HepG2 (cell line): ENCODE measurements around the gene TBL2. TPM values are rescaled to one million over a fixed set of nuclear protein-coding genes. Genes with fewer than 3 reads are reported as not detected.

Source experiments
- ATAC-seq: fragments of 200-7000 bp; cut with Tn5 transposase; 3 replicates; pipeline ENCODE4 v1.9.1; 2020; ENCODE audit warnings: mild to moderate bottlenecking, moderate library complexity
- BruUV-seq: library from RNA; stranded (reverse); fragments of 400-500 nt; replicated peaks from 2 replicates; lab custom pipeline; 2021; lab: Mats Ljungman, UMichigan
- CTCF ChIA-PET: fragments of 300-600 bp; formaldehyde crosslinking; extraction: SDS; loops from one replicate; lab custom pipeline; 2021; ENCODE audit warnings: low total read pairs, inconsistent platforms, low intra/inter-chr PET ratio; lab: Yijun Ruan, JAX
- POLR2A ChIA-PET: fragments of 350-600 bp; sonication (Branson Sonifier 250); formaldehyde crosslinking; loops from one replicate; lab custom pipeline; 2020; ENCODE audit warnings: antibody characterized with exemption, inconsistent platforms; lab: Yijun Ruan, JAX
- DNase-seq: peaks from one replicate; pipeline ENCODE4 v3.0.0-alpha.2; 2015; ENCODE audit warnings: low spot score
- FAIRE-seq: peaks from 3 replicates; lab custom pipeline; 2011; peaks lifted over from hg19 to GRCh38; lab: Jason Lieb, UNC
- H2AFZ ChIP-seq: one replicate; pipeline ENCODE4 v1.6.1; 2011; ENCODE audit warnings: low read length, inconsistent platforms
- H3K27ac ChIP-seq: fragments of 300-600 bp; 3 replicates; pipeline ENCODE4 v1.8.0; 2011; ENCODE audit warnings: mixed run types, mild to moderate bottlenecking, mixed read lengths, low read length, inconsistent platforms; ENCODE audit not compliant: insufficient read depth; ENCODE audit errors: extremely low read length
- H3K27me3 ChIP-seq, 2 experiments: fragments of 200-600 bp in 1 of 2; 2 replicates in 1 of 2; 3 replicates in 1 of 2; pipeline versions ENCODE4 v1.6.0 to v1.8.0; 2011; ENCODE audit warnings: low read length in 2 of 2, mild to moderate bottlenecking in 2 of 2, moderate library complexity in 2 of 2, inconsistent platforms in 1 of 2; ENCODE audit not compliant: insufficient read depth in 2 of 2, control insufficient read depth in 1 of 2
- H3K36me3 ChIP-seq, 2 experiments: fragments of 200-600 bp in 1 of 2; replicated peaks in 1 of 2; 2 replicates in 1 of 2; 3 replicates in 1 of 2; pipeline versions ENCODE4 v1.5.1 to v1.8.0; 2011; ENCODE audit warnings: low read length in 2 of 2, inconsistent platforms in 1 of 2; ENCODE audit not compliant: insufficient read depth in 2 of 2, control insufficient read depth in 1 of 2
- H3K4me1 ChIP-seq: 2 replicates; pipeline ENCODE4 v1.5.1; 2012; ENCODE audit warnings: low read length, inconsistent platforms; ENCODE audit not compliant: insufficient read depth
- H3K4me2 ChIP-seq: 2 replicates; pipeline ENCODE4 v1.6.0; 2011; ENCODE audit warnings: low read depth, low read length, inconsistent platforms
- H3K4me3 ChIP-seq, 3 experiments: fragments of 200-600 bp in 1 of 3; sonication (generic), shearing (Covaris generic) in 1 of 3; replicated peaks in 1 of 3; 2 replicates each; pipeline ENCODE4 v1.5.1; 2011 to 2016; ENCODE audit warnings: low read length in 3 of 3, inconsistent platforms in 2 of 3, low read depth in 2 of 3, mild to moderate bottlenecking in 2 of 3, control low read depth in 1 of 3, mixed read lengths in 1 of 3; ENCODE audit not compliant: insufficient read depth in 1 of 3
- H3K79me2 ChIP-seq: one replicate; pipeline ENCODE4 v1.6.1; 2011; ENCODE audit warnings: low read length, inconsistent platforms; ENCODE audit not compliant: insufficient read depth
- H3K9ac ChIP-seq: 2 replicates; pipeline ENCODE4 v1.6.0; 2011; ENCODE audit warnings: mild to moderate bottlenecking, low read depth, low read length, inconsistent platforms; ENCODE audit not compliant: insufficient read depth
- H3K9me3 ChIP-seq: 2 replicates; pipeline ENCODE4 v1.5.1; 2012; ENCODE audit warnings: mild to moderate bottlenecking, low read length
- H4K20me1 ChIP-seq: 2 replicates; pipeline ENCODE4 v1.6.0; 2011; ENCODE audit warnings: inconsistent platforms, mild to moderate bottlenecking, low read length, moderate library complexity; ENCODE audit not compliant: insufficient read depth
- CBX1 ChIP-seq: IDR thresholded peaks from one replicate; pipeline ENCODE4 v1.6.1; 2016; ENCODE audit warnings: antibody characterized with exemption, low read depth
- CREBL2 ChIP-seq: sonication (generic); formaldehyde crosslinking; IDR thresholded peaks from 2 replicates; pipeline ENCODE4 v1.8.1; 2023; ENCODE audit warnings: missing genetic modification reagents, mild to moderate bottlenecking, borderline replicate concordance
- GRHL1 ChIP-seq: sonication (generic); formaldehyde crosslinking; conservative IDR thresholded peaks from 2 replicates; pipeline ENCODE4 v1.8.0; 2022; ENCODE audit warnings: missing genetic modification reagents
- KDM1A ChIP-seq: IDR thresholded peaks from 2 replicates; pipeline ENCODE4 v1.6.1; 2016; ENCODE audit warnings: missing compliant biosample characterization
- KLF6 ChIP-seq: IDR thresholded peaks from 2 replicates; pipeline ENCODE4 v1.8.0; 2016; ENCODE audit warnings: missing biosample characterization, missing genetic modification reagents
- NFATC3 ChIP-seq: sonication (generic); formaldehyde crosslinking; IDR thresholded peaks from 2 replicates; pipeline ENCODE4 v1.5.1; 2020; ENCODE audit warnings: mild to moderate bottlenecking, missing genetic modification reagents
- POLR2A ChIP-seq, 2 experiments: IDR thresholded peaks; 2 replicates each; pipeline ENCODE4 v1.6.1; 2011; ENCODE audit warnings: low read depth in 2 of 2, low read length in 2 of 2, mild to moderate bottlenecking in 1 of 2, moderate library complexity in 1 of 2; ENCODE audit not compliant: insufficient read depth in 1 of 2
- RBFOX2 ChIP-seq: fragments of 200-400 bp; formaldehyde crosslinking; IDR thresholded peaks from 2 replicates; pipeline ENCODE4 v1.6.1; 2017; ENCODE audit warnings: low read depth, mild to moderate bottlenecking, low read length
- RBM22 ChIP-seq: fragments of 200-400 bp; formaldehyde crosslinking; optimal IDR thresholded peaks from 2 replicates; pipeline ENCODE3; 2017; ENCODE audit warnings: mild to moderate bottlenecking, low read length, moderate library complexity
- RCOR2 ChIP-seq: IDR thresholded peaks from 2 replicates; pipeline ENCODE4 v1.6.1; 2016; ENCODE audit warnings: missing biosample characterization, missing genetic modification reagents
- STAG1 ChIP-seq: sonication (generic); formaldehyde crosslinking; IDR thresholded peaks from 2 replicates; pipeline ENCODE4 v1.4.0; 2020; ENCODE audit warnings: missing genetic modification reagents
- XRCC5 ChIP-seq: fragments of 200-400 bp; formaldehyde crosslinking; optimal IDR thresholded peaks from 2 replicates; pipeline ENCODE3; 2017; ENCODE audit warnings: mild to moderate bottlenecking, low read length
- ZFP90 ChIP-seq: sonication (generic); formaldehyde crosslinking; IDR thresholded peaks from 2 replicates; pipeline ENCODE4 v1.8.0; 2022; ENCODE audit warnings: missing genetic modification reagents, mild to moderate bottlenecking, inconsistent platforms, borderline replicate concordance
- ZNF101 ChIP-seq: sonication (generic); formaldehyde crosslinking; IDR thresholded peaks from 2 replicates; pipeline ENCODE4 v1.4.0; 2020; ENCODE audit warnings: mild to moderate bottlenecking, low read depth, missing genetic modification reagents, borderline replicate concordance
- ZNF143 ChIP-seq: sonication (generic); formaldehyde crosslinking; IDR thresholded peaks from 2 replicates; pipeline ENCODE4 v1.4.0; 2020; ENCODE audit warnings: missing genetic modification reagents
- WGBS: methylation state at CpG from one replicate; pipeline ENCODE4 v1.1.6; 2017; ENCODE audit warnings: low lambda C conversion rate; 5-methylcytosine and 5-hydroxymethylcytosine counted together
- in situ Hi-C: cut with HindIII; loops from 2 replicates; pipeline ENCODE4 v1.10.0; 2017; ENCODE audit warnings: low pct_unique_long_range_greater_than_20kb; ENCODE audit not compliant: extremely low pct_ligation_motif_present
- intact Hi-C: fragments of 100-400 bp; cut with micrococcal nuclease; formaldehyde crosslinking; loops from one replicate; pipeline ENCODE4 v1.10.0; 2022; ENCODE audit not compliant: unreplicated experiment
- polyA plus RNA-seq, 8 experiments: library from polyadenylated mRNA; depleted of rRNA in 3 of 8; stranded (reverse) in 7 of 8; unstranded in 1 of 8; fragments of >200 nt; fragmentation: Illumina TruSeq in 4 of 8; extraction: Trizol in 4 of 8; gene quantifications; 2 replicates each; pipeline versions ENCODE4 v1.2.1 to v1.2.3, GENCODE V29; 2011 to 2016; ENCODE audit warnings: low read depth in 4 of 8, missing spikeins in 1 of 8, mixed read lengths in 1 of 8; ENCODE audit not compliant: insufficient read depth in 1 of 8
- total RNA-seq, 5 experiments: library from RNA; depleted of rRNA; stranded (reverse); fragments of >200 nt; fragmentation: Illumina TruSeq; extraction: Trizol; gene quantifications; 2 replicates each; pipeline ENCODE4 v1.2.3, GENCODE V29; 2016; ENCODE audit warnings: low read depth in 1 of 5
- TF ChIP-seq, protein P1 (sequence below): sonication (generic); formaldehyde crosslinking; IDR thresholded peaks from 2 replicates; pipeline ENCODE4 v1.4.0; 2020; ENCODE audit warnings: missing genetic modification reagents; ENCODE audit errors: not compliant biosample characterization
- TF ChIP-seq, protein P2 (sequence below): sonication (generic); formaldehyde crosslinking; IDR thresholded peaks from 2 replicates; pipeline ENCODE4 v1.9.0; 2021; ENCODE audit warnings: missing genetic modification reagents, mild to moderate bottlenecking, borderline replicate concordance

TBL2 gene
- total and polyA plus RNA-seq, 2 of the 13 experiments (the other 11 are each of a cell fraction or from before 2014, with no cell fraction given) = 43.4 to 47.2 TPM

GRCh38 chr7:73606801-73607691 lies 28.7 kb upstream of the TBL2 start (continued):
- TF ChIP-seq, protein P1, sequence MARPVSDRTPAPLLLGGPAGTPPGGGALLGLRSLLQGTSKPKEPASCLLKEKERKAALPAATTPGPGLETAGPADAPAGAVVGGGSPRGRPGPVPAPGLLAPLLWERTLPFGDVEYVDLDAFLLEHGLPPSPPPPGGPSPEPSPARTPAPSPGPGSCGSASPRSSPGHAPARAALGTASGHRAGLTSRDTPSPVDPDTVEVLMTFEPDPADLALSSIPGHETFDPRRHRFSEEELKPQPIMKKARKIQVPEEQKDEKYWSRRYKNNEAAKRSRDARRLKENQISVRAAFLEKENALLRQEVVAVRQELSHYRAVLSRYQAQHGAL (CRISPR knock-in tag) = no peak

- BruUV-seq = no TSS peak
- Histone ChIP-seq H2AFZ (no peak overlapping the region), H3K27ac (no peak overlapping the region), H3K4me1 (peaks cover 28% of the 10 kb centered on the region), H3K79me2 (peaks cover 5% of the 10 kb centered on the region), H3K9ac (no peak overlapping the region), H3K27me3 (no peaks in the 10 kb centered on the region), H3K4me3 (no peak overlapping the region), H3K4me2 (no peak overlapping the region), H4K20me1 (peaks cover 24% of the 10 kb centered on the region), H3K36me3 (peaks cover 8 to 27% of the 10 kb centered on the region in 2 experiments), H3K9me3 (no peaks in the 10 kb centered on the region)
- ChIA-PET POLR2A (interaction anchor here (0.7 to 19.7 kb wide), 6 partner anchors 13 to 137 kb away, joined by 3 to 416 read pairs (median 4); partner anchors contain the start of gene MLXIPL), CTCF (interaction anchor here (0.9 to 1.7 kb wide), 2 partner anchors 95 to 128 kb away, joined by 3 to 4 read pairs; no protein-coding TSS in a partner anchor)
- in situ Hi-C loops (loop anchor here (5.0 kb wide), 1 partner anchor 112 kb away; the partner anchor contains the start of gene STX1A), intact Hi-C loops (no loop called here)
- DNase-seq (no peak), ATAC-seq (no peak), FAIRE-seq (no peak)
- WGBS = 96% methylated on average over 13 of the region's 23 CpGs
- no peak for TF ChIP-seq CBX1
- no peak for TF ChIP-seq ZNF143 (CRISPR knock-in tag)
- TF ChIP-seq KLF6 (CRISPR knock-in tag) = no peak
- no peak for TF ChIP-seq ZNF101 (CRISPR knock-in tag)
- no peak for TF ChIP-seq KDM1A (CRISPR knock-in tag)
- TF ChIP-seq POLR2A (IDR thresholded peaks at IDR 0.05; ENCODE audit: insufficient read depth in 1 of 2, low read depth in 2 of 2, low read length in 2 of 2) = peak in 1 of 2 experiments; percentile 17; a peak in 2 of 4 replicates
- TF ChIP-seq, protein P2, sequence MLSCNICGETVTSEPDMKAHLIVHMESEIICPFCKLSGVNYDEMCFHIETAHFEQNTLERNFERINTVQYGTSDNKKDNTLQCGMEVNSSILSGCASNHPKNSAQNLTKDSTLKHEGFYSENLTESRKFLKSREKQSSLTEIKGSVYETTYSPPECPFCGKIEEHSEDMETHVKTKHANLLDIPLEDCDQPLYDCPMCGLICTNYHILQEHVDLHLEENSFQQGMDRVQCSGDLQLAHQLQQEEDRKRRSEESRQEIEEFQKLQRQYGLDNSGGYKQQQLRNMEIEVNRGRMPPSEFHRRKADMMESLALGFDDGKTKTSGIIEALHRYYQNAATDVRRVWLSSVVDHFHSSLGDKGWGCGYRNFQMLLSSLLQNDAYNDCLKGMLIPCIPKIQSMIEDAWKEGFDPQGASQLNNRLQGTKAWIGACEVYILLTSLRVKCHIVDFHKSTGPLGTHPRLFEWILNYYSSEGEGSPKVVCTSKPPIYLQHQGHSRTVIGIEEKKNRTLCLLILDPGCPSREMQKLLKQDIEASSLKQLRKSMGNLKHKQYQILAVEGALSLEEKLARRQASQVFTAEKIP (CRISPR knock-in tag) = no peak
- TF ChIP-seq XRCC5 = no peak
- TF ChIP-seq NFATC3 (CRISPR knock-in tag) = no peak
- no peak for TF ChIP-seq RCOR2 (CRISPR knock-in tag)
- no peak for TF ChIP-seq CREBL2
- no peak for TF ChIP-seq ZFP90 (CRISPR knock-in tag)
- peak; percentile 94 for TF ChIP-seq RBM22
- TF ChIP-seq GRHL1 (CRISPR knock-in tag) = no peak
- peak; percentile 85 for TF ChIP-seq RBFOX2
- TF ChIP-seq STAG1 = no peak
These were observed 27.3 kb upstream of the TBL2 start for GRCh38 chr7:73605601-73606220.
